Fibroblast of gingiva (primary cell): Measurements from ENCODE around the gene SLC27A1.
A peak's percentile ranks its signal among the peaks of the same experiment; 100 is the strongest.
"Not testable (repeated sequence)": the region's sequence is repeated elsewhere in the genome, so short reads cannot be mapped to it uniquely, and the experiment has no call there.

Source experiments
- DNase-seq: peaks from one replicate; pipeline ENCODE4 v3.0.0-alpha.2; 2011; ENCODE audit warnings: low read depth

The SLC27A1 gene

DNA sequence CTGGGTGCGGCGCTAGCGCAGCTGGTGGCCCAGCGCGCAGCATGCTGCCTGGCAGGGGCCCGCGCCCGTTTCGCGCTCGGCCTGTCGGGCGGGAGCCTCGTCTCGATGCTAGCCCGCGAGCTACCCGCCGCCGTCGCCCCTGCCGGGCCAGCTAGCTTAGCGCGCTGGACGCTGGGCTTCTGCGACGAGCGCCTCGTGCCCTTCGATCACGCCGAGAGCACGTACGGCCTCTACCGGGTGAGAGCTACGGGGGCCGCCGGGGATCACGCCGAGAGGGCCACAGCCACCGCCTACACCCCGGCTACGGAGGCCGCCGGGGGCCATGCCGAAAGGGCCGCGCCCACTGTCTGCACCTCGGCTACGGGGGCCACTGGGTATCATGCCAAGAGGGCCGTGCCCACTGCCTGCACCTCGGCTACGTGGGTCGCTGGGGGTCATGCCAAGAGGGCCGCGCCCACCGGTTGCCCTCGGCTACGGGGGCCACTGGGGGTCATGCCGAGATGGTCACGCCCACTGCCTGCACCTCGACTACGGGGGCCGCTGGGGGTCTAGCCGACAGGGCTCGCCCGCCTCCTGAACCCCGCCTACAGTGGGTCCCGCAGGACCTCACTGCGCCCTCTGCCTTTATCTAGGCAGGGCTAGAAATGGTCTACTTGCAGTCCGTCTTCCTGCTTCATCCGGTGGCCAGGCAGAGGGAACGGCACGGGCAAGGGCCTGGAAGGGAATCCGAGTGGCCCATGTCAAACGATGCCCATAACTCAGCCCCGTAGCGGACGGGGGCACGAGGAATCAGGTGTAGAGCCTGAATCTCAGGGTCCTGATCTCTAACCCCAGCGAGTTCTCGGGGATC is 41.6 kb downstream of the SLC27A1 start:
- DNase-seq: peak; percentile 88

DNA sequence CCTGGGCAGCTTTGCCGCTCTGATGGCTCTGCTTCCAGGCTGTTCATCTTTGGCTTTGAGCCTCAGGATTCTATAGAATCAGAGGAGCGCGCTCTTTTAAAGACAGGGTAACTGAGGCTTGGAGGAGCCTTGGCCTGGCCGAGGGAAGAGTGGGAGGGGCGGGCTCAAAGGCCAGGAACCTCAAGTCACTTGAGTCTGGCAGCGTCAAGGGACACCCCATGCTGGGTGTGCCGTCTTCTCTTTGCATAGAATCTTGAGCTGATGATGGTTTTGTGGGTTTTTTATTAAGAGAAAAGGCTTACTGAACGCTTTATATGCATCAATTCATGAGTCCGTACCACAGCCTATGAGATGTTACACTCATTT is 42.2 kb downstream of the SLC27A1 start:
- DNase-seq: no peak

DNA sequence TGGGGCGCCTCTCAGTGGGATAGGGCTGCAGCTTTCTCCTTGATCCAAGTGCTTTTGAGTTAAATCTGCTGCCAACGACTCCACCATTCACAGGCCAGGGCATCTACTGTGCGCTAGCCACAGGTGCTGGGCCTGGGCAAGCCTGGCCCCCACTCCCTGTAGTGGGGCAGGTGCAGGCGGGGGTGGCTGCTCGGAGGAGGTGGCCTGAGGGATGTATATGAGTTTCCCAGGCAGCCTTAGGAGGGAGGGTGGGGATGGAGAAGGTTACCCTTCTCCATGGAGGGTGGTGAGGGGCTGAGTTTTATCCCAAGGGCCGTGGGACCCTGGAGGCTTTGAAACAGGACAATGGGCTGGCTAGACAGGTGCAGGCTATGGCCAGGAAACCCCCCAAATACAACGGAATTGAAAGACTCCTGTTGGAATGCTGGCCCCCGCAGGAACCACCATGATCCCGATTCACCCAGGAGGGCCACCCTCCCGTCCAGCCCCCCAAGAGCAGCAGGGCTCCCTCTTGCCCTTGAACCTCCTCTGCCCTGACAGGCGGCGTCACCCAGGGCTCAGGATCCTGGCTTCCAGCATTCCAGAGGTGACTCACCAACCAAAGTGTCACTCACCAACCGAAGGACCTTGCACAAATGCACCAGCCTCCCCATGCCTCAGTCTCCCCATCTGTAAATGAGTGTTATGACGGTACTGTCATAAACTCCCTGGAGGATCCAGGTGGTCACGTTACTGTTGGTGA is 45.3 kb downstream of the SLC27A1 start:
- no peak for DNase-seq

DNA sequence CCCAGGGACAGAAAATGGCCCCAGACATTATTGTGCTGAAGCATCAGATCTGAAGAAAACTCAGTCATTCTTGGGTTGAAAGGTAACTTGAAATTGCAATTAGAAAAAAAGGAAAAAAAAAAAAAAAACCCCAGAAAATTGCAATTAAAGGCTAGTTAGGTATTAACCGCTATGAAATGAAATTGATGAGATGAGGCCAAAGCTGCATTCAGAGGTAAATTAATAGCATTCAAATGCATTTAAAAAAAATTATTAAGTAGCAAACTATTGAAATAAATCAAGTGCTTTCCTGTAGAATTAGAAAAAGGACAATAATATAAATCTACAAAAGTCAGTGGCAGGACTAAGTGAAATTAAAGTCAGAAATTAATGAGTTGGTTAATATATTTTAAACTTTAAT is 47.6 kb downstream of the SLC27A1 start:
- DNase-seq: no peak

GRCh38 chr19:17518654-17519053 is 48.3 kb downstream of the SLC27A1 start:
- DNase-seq: not testable (repeated sequence)

- DNase-seq: no peak
Observed at GRCh38 chr19:17519967-17520366, 49.6 kb downstream of the SLC27A1 start.

- no peak for DNase-seq
Observed at GRCh38 chr19:17520865-17521264, 50.5 kb downstream of the SLC27A1 start.

GRCh38 chr19:17522988-17523872 is 52.9 kb downstream of the SLC27A1 start:
- DNase-seq: no peak

DNA sequence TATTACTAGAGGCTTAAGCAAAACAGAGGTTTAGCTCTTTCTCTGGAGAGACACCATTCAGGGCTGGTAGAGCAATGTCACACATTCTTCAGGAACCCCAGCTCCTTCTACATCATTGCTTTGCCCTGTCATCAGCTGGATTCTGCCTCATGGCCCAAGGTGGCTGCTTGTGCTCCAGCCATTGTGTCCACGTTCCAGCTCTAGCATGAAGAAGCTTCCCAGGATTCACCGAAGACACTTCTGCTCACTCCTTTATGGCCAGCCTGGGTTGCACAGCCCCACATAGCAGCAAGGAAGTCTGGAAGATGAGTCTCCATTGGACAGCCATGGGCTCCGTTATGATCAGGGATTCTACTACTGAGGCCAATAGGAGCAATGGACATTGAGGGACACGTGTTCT is 54.3 kb downstream of the SLC27A1 start:
- no peak for DNase-seq

DNA sequence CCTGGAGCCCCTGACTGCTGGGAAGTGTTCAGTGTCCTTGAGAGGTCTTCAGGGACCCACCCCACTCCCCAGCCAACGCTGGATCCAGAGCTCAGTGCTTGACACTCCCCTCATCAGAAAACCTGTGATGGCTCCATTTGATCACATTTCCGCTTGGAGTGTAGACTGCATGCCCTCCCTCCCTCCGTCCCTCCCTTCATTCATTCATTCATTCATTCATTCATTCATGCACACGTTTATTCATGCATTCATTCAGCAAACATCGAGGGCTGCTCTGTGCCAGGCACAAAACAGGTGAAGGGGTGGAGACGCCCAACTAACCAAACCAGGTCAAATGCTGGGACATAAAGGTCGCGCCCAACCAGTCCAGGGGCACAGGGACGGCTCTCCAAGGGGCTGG is 54.8 kb downstream of the SLC27A1 start:
- DNase-seq: no peak

- no peak for DNase-seq
Observed at GRCh38 chr19:17526922-17527321, 56.6 kb downstream of the SLC27A1 start.

DNA sequence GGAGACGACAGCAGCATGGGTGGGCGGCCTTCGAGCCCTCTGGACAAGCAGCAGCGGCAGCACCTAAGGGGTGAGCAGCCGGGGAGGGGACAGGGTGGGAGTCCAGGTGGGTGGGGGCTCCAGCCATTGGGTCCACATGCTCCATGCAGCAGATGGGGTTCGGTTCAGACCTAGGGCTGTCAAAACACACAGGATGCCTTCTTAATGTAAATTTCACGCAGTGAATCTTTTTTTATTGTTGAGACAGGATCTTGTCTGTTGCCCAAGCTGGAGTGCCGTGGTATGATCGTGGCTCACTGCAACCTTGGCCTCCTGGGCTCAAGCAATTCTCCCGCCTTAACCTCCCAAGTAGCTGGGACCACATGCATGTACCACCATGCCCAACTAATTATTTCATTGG is 57.0 kb downstream of the SLC27A1 start:
- no peak for DNase-seq

DNA sequence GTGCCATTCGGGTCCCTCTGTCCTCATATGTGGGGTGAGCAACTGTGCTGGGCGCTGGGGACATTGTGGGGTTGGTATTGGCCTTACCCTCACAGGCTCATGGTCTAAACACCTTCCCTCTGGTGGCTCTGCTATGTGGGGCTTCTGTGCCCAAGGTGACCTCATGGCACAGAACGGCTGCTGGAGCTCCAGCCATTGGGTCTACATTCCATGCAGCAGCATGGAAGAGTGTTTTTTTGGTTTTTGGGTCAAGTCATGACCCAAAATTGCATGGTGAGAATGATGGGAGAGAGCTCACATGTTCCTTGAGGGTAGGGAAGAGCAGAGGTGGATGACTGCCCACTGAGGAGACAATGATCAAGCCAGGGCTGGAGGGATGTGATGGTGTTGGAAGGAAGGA is 58.3 kb downstream of the SLC27A1 start:
- DNase-seq: no peak

DNA sequence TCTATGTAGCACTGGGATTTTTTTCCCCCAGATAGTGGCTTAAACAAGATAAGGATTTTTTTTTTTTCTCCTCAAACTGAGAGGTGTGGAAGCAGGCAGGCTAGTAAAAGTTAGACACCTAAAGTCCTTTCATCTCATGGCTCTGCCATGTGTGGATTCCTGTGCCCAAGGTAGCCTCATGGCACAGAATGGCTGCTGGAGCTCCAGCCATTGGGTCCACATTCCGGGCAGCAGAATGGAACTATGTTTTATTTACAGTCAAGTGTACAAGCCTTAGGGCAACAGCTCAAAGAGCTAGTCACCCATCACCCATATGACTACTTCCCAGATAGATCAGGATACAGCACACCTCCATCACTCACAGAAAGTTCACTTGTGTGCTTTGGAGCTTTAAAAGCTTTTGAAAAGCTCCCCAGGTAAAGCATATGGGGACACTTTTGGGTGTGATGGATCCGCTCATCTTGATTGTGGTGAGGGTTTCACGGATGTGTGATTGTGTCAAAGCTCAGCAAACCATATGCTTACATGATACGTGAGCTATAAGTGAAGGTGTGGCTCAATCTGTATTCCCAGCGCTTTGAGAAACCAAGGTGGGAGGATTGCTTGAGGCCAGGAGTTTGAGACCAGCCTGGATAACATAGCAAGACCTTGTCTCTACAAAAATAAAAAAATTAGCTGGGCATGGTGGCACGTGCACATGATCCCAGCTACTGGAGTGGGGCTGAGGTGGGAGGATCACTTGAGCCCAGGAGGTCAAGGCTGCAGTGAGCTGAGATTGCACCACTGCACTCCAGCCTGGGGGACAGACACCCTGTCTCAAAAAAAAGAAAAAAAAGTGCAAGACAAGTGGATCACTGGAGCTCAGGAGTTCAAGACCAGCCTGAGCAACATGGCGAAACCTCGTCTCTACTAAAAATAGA is 59.2 kb downstream of the SLC27A1 start:
- DNase-seq: no peak

DNA sequence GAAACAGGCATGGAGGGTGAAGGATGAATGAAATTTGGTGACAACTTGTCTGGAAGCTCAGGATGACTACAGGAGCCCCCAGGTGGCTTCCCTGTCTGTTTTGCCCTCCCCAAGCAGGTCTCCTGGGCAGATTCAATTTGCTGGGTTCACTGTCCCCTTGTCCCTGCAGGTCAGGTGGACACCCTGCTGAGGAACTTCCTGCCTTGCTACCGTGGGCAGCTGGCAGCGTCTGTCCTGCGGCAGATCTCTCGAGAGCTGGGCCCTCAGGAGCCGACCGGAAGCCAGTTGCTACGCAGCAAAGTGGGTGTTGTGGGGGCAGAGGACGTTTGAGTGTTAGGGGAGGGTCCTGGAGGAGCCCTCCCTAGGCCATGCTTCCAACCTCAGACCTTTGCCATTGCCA is 60.3 kb downstream of the SLC27A1 start:
- DNase-seq: no peak

- DNase-seq: no peak
Observed at GRCh38 chr19:17532116-17532515, 61.8 kb downstream of the SLC27A1 start.

- DNase-seq: no peak
Observed at GRCh38 chr19:17532557-17532956, 62.2 kb downstream of the SLC27A1 start.

- no peak for DNase-seq
Observed at GRCh38 chr19:17534767-17535166, 64.4 kb downstream of the SLC27A1 start.

DNA sequence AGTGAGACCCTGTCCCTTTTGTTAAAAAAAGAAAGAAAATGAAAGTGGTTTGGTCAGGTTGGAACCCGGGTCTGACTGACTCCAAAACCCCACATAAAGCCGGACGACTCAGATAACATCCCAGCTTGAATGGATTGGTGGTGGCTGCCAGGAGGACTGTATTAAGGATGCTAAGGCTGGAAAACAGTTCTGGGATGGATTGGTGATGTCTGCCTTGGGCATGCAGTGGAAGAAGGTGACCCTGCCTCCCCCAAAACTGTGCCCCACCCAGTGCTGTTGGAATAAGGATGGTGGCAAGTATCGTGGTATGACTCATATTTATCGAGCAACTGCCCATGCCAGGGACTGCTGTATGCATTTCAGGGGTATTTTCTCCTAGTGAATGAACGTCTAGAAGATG is 66.6 kb downstream of the SLC27A1 start:
- no peak for DNase-seq

DNA sequence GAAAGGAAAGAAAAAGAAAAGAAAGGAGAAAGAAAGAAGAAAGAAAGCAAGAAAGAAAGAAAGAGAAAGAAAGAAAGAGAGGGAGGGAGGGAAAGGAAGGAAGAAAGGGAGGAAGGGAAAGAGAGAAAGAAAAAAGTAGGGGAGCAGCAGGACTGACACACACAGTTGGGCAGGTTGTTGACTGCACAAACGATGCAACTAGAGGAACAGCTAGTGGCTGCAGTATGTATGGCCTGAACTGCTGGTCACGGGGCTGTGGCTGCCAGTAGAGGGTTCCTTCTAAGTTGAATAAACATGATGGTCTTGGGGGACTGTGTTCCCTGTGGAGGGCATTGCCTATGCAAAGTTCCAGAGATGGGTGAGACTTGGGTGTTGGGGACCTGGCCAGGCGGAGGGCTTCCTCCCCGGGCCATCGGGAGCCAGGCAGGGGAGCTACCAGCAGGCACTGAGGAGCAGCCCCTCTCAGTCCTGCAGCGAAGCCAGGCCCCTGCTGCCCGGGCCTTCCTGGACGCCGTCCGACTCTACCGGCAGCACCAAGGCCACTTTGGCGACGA is 68.4 kb downstream of the SLC27A1 start:
- no peak for DNase-seq
